Mesodermal cell (in vitro differentiated cells): Measurements from ENCODE around the gene VPS37B.

ENCODE experiments used
- H3K27ac ChIP-seq: 2 replicates; pipeline ENCODE4 v1.7.0; 2013; ENCODE audit warnings: mild to moderate bottlenecking, low read depth, low read length, moderate library complexity; ENCODE audit not compliant: severe bottlenecking
- H3K36me3 ChIP-seq: 2 replicates; pipeline ENCODE4 v1.7.1; 2013; ENCODE audit warnings: mild to moderate bottlenecking, low read length, moderate library complexity; ENCODE audit not compliant: control insufficient read depth, insufficient read depth
- H3K4me1 ChIP-seq: one replicate; pipeline ENCODE4 v1.7.1; 2013; ENCODE audit warnings: mild to moderate bottlenecking, low read length; ENCODE audit not compliant: insufficient read depth, control insufficient read depth, poor library complexity, severe bottlenecking
- H3K4me3 ChIP-seq: 2 replicates; pipeline ENCODE4 v1.7.0; 2013; ENCODE audit warnings: low read length, control low read depth, mild to moderate bottlenecking; ENCODE audit not compliant: insufficient read depth, poor library complexity, severe bottlenecking; ENCODE audit errors: extremely low read depth
- H3K9me3 ChIP-seq: 2 replicates; pipeline ENCODE4 v1.7.1; 2013; ENCODE audit warnings: mild to moderate bottlenecking, low read length, moderate library complexity; ENCODE audit not compliant: control insufficient read depth
- WGBS, 2 experiments: methylation state at CpG; one replicate each; pipeline ENCODE4 v1.1.5; 2013; ENCODE audit warnings: missing lambda C conversion rate in 2 of 2; ENCODE audit not compliant: insufficient coverage in 2 of 2; 5-methylcytosine and 5-hydroxymethylcytosine counted together

VPS37B gene

GRCh38 chr12:122848471-122849351 lies 47.2 kb downstream of the VPS37B start:
- no peak overlapping the region for H3K27ac ChIP-seq
- WGBS, 2 experiments = 89 to 90% methylated on average over 33 to 36 of the region's 36 CpGs
- no peaks in the 10 kb centered on the region for H3K9me3 ChIP-seq
- H3K4me3 ChIP-seq = no peak overlapping the region
- H3K36me3 ChIP-seq = no peaks in the 10 kb centered on the region
- peaks cover 16% of the 10 kb centered on the region for H3K4me1 ChIP-seq

DNA sequence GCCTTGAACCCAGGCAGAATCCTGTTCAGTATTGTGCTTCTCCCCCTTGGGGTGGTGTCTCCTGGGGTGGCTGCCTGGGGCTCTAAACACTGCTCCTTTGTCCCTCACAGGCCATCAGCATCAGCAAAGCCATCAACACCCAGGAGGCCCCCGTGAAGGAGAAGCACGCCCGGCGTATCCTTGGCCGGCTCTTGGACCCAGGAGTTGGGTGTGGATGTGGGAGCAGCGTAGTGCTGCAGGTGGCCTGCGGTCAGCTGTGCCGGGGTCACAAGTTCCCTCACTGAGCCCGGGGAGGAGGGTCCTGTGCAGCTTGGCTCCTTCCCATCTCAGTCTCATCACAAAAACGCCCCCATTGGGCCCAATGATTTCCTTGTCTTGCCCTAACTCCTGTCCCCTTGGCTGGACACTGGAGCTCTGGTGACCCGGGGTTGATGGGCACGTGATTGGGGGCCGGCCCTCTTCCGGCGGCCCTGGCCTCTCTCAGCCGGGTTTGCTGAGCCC lies 48.0 kb downstream of the VPS37B start:
- Histone ChIP-seq H3K4me1 (peaks cover 15% of the 10 kb centered on the region), H3K27ac (no peak overlapping the region), H3K36me3 (no peaks in the 10 kb centered on the region), H3K4me3 (no peak overlapping the region), H3K9me3 (no peaks in the 10 kb centered on the region)
- WGBS, 2 experiments = 92 to 94% methylated on average over 10 to 15 of the region's 16 CpGs

DNA sequence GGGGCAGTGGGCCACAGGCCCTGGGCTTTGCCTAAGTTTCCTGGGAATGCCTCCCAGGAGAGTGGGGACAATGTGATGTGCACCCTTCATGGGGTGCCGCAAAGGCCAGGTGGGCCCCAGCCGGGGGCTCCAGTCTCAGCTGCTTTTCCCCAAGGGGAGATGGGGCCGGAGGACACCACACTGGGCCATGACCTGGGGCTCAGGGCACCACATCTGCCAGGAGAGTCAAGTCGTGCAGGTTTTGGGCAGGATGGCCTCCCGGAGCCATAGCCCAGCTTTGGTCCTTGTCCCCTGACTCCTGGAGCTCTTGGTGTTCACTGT lies 48.4 kb downstream of the VPS37B start:
- H3K4me3 ChIP-seq = no peak overlapping the region
- WGBS, 2 experiments = 92% methylated on average over 4 to 5 of the region's 5 CpGs
- H3K9me3 ChIP-seq = no peaks in the 10 kb centered on the region
- no peaks in the 10 kb centered on the region for H3K36me3 ChIP-seq
- H3K27ac ChIP-seq = no peak overlapping the region
- H3K4me1 ChIP-seq = peaks cover 12% of the 10 kb centered on the region

DNA sequence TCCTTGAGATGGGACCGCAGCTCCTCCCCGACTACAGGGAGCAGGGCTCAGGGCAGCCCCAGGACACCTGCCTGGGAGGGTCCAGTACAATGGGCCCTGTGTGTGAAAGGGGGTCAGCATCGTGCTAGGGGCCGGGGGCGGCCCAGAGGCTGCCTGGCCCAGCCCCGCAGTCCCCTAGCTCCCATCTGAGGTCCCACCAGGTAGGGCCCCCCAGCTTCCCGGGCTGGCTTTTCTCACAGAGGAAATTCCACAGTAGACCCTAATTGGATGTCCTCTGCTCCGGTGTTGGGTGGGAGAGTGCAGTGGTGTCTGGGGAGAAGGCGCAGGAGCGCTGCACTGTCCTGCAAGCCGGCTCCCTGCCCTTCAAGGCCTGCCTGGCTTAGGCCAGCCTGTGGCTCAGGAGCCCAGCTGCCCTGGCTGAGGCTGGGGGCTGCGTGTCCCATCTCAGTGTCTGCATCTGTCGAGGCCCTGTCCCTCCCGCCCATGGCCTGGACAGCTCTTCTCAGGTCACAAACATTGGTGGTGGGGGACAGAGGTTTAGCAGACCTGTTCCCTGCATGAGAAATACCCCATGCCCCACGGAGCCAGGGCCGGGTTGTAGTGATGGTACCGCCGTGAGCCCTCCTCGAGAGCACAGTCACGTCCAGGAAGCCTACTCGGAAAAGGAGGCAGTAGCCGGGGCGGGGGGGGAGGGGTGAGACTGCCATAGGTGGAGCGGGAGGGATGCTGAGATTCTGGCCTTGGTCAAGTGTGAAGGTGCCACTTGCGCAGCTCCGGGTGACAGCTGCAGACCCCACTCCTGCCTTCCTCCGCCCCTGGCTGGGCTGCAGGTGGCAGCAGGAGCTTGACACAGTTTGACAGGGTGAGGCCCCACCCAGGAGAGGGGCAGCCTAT lies 49.1 kb downstream of the VPS37B start:
- Histone ChIP-seq H3K27ac (no peak overlapping the region), H3K4me1 (peaks cover 12% of the 10 kb centered on the region), H3K4me3 (no peak overlapping the region), H3K36me3 (no peaks in the 10 kb centered on the region), H3K9me3 (no peaks in the 10 kb centered on the region)
- WGBS, 2 experiments = 84 to 87% methylated on average over 20 to 24 of the region's 27 CpGs

DNA sequence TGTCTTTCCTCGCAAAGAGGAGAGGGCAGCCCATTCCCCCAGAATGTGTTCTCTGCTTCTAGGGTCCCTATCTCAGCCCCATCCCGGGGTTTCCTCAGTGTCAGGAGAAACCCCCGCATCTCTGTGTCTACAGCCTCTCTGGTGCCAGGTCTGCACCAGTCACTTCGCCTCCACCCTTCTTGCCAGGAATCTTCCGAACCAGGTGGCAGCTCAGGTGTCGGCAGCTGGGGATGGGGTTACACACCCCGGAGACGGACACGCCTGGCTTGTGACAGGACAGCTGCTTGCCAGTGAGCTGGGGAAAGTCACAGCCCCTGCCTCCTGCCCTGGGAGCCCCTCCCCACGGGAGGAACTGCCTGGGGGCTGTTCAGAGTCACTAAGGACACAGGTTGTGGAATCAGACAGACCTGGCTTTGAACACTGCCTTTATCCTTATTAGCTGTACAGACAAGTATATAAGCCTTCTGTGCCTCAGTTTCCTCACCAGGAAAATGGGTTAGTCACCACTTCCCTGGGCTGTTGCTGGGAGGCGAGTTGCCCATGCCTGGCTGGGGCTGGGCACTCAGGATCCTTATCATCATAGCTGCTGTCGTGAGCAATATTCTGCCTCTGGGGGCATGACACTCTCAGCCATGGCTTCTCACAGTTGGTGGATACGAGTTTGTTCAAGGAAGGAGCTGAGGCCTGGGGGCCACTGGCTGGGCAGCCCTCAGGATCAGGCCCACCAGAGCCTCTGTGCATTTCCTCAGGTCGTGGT lies 49.9 kb downstream of the VPS37B start:
- 82 to 84% methylated on average over 11 to 13 of the region's 14 CpGs for WGBS, 2 experiments
- Histone ChIP-seq H3K27ac (no peak overlapping the region), H3K36me3 (no peaks in the 10 kb centered on the region), H3K4me1 (peaks cover 16% of the 10 kb centered on the region), H3K4me3 (no peak overlapping the region), H3K9me3 (no peaks in the 10 kb centered on the region)

DNA sequence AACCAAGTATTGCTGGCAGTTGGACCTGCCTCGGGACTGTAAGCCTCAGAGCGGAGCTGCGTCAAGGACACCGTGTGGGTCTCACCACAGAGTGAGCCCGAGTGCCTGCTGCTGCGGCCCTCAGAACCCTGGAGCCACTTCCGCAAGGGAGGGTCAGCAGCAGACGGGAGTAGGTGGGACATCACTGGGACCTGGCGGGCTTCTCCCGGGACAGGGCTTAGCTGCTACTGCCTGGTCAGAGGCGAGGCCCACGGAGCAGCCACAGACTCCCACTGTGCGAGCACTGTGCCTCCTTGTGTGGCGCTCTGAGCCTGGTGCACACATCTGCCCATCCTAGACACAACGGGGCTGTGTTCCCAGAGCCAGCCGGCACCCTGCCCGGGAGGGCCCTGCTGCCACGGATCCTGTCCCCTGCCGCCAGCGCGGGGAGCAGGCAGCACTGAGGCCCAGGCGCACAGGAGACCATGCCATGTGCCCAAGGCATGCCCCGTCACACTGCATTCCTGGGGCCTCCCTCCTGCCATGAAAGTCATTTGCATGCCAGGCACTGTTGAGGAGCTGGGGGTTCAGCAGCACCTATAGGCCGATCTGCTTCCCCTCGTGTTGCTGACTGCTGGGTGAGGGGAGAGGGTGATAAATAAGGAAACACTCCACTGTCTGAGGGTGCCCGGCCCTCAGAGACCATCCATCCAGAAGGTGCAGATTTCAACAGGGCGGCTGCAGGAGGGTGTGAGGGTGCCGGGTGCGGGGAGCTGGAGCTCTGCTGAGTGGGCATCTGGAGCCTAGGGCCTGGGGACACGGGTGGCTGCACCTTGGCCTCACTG lies 50.7 kb downstream of the VPS37B start:
- Histone ChIP-seq H3K36me3 (no peaks in the 10 kb centered on the region), H3K27ac (no peak overlapping the region), H3K4me1 (peaks cover 24% of the 10 kb centered on the region), H3K9me3 (no peaks in the 10 kb centered on the region), H3K4me3 (no peak overlapping the region)
- 94% methylated on average over 25 to 29 of the region's 30 CpGs for WGBS, 2 experiments

DNA sequence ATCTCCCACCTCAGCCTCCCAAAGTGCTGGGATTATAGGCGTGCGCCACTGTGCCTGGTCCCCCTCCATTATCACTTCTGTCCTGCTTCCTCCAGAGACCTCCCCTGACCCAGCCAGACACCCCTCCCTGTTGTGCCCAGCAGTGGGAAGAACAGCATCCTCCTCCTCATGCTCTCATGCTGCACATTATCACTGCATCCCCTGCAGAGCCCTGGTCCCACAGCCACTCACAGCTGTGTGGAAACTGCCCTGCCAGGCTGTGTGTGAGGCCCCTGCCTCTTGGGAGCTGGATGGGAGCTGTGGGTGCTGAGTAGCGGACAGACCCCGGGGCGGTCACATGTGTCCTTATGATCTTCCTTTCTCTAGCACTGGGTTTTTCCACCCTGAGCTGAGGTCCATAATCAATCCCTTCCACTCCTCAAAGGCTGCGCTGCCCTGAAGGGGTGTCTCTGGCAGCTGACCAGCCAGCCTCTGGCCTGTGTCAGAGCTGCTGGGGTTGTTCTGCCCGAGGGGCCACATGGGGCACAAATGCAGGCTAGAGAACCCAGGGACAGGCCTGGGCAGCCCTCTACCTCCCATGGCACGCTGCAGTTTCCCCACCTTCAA lies 51.5 kb downstream of the VPS37B start:
- no peak overlapping the region for H3K27ac ChIP-seq

DNA sequence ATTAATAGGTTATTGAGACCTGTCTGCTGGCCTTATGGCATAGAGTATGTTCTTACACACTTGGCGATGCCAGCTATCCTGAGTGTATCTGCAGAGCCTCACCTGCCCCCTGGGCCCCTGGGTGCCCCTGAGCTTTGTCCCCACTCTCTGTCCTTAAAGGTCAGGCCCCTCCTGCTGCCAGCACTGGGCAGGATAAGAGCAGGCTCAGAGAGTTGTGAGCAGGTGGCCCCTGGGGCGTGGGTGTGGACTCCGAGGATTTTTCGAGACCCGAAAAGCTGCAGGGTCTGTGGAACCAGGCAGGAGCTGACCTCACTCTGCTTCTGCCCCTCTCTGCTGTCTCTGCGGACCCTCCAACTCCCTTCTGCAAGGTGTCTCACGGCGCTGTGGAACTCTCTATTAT lies 52.5 kb downstream of the VPS37B start:
- H3K36me3 ChIP-seq = no peaks in the 10 kb centered on the region
- H3K4me3 ChIP-seq = no peak overlapping the region
- peaks cover 24% of the 10 kb centered on the region for H3K4me1 ChIP-seq
- WGBS, 2 experiments = 95 to 99% methylated on average over 7 to 8 of the region's 8 CpGs
- no peak overlapping the region for H3K27ac ChIP-seq
- H3K9me3 ChIP-seq = no peaks in the 10 kb centered on the region

More for the DNA sequence above, 51.5 kb downstream of the VPS37B start:
- Histone ChIP-seq H3K9me3 (no peaks in the 10 kb centered on the region), H3K4me3 (no peak overlapping the region), H3K4me1 (peaks cover 24% of the 10 kb centered on the region), H3K36me3 (no peaks in the 10 kb centered on the region)
- WGBS, 2 experiments = 88 to 96% methylated on average over 6 to 8 of the region's 8 CpGs

DNA sequence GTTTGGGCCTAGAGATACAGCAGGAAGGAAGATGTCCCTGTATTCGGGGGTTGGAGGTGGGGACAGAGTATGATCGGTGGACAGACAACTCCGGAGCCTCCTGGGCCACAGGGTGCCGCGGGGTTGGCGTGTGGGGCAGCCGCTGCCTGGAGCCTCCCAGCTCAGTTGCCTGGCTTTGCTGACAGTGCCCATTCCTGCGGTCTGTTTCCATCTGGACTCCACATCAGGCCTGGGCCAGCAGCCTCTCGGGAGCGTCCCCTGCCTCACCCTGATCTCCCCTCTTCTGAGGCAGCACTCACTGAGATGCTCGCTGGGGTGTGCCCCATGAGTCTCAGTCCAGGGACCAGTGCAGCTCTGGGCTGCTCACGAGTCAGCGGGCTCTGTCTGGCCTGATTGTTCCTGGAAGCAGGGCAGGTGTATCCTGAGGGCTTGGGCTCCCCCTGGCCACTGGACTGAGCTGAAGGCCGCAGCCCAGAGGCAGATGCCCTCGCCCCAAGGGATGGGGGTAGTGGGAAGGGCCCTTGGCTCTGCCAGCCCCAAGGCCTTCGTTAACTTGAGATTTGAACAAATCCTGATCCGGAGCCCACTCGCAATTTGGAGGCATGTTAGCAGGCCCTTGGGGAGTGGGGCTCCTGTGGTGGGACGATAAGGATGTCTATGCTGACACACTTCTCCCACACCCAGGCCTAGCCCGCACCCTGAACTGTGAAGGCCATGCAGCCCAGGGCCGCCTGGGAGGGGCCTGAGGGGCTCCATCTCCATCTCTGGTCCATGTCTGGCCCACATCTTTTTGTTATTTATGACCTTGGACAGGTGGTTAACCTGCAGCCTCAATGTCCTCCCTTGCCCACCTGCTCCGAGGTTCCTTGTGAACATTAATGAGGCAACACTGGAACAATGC lies 53.2 kb downstream of the VPS37B start:
- 88 to 90% methylated on average over 21 of the region's 22 CpGs for WGBS, 2 experiments
- Histone ChIP-seq H3K9me3 (no peaks in the 10 kb centered on the region), H3K4me1 (peaks cover 24% of the 10 kb centered on the region), H3K27ac (no peak overlapping the region), H3K4me3 (no peak overlapping the region), H3K36me3 (no peaks in the 10 kb centered on the region)
